HG03135 (cell line): ENCODE measurements around the gene C1orf50.

Experiments
- ATAC-seq: cut with Tn5 transposase; IDR thresholded peaks from one replicate; pipeline ENCODE4 v1.9.1; 2021; ENCODE audit warnings: mild to moderate bottlenecking, moderate library complexity; ENCODE audit not compliant: unreplicated experiment

Gene C1orf50

GRCh38 chr1:42758641-42759040 lies 8.4 kb upstream of the C1orf50 start:
- ATAC-seq, result no peak

GRCh38 chr1:42759114-42759513 lies 7.9 kb upstream of the C1orf50 start:
- ATAC-seq, result no peak

- ATAC-seq, result no peak
Observed at GRCh38 chr1:42761567-42761966, 5.5 kb upstream of the C1orf50 start.

- ATAC-seq, result no peak
Observed at GRCh38 chr1:42762269-42762668, 4.8 kb upstream of the C1orf50 start.

GRCh38 chr1:42765269-42765668 lies 1.8 kb upstream of the C1orf50 start:
- ATAC-seq, result no peak

GRCh38 chr1:42765832-42766740 lies 963 bp upstream of the C1orf50 start:
- ATAC-seq, result peak; percentile 21

- ATAC-seq, result peak; percentile 10
Observed at GRCh38 chr1:42767510-42768000, 506 bp downstream of the C1orf50 start.

- no peak for ATAC-seq
Observed at GRCh38 chr1:42768172-42768571, 1.1 kb downstream of the C1orf50 start.

GRCh38 chr1:42769811-42770210 lies 2.8 kb downstream of the C1orf50 start:
- no peak for ATAC-seq

- ATAC-seq, result no peak
Observed at GRCh38 chr1:42773420-42773819, 6.4 kb downstream of the C1orf50 start.

- ATAC-seq, result no peak
Observed at GRCh38 chr1:42774928-42775526, 8.0 kb downstream of the C1orf50 start.

- ATAC-seq, result no peak
Observed at GRCh38 chr1:42776502-42776901, 9.5 kb downstream of the C1orf50 start.

- ATAC-seq, result no peak
Observed at GRCh38 chr1:42777852-42778251, 10.8 kb downstream of the C1orf50 start.

- peak; percentile 54 for ATAC-seq
Observed at GRCh38 chr1:42779725-42780124, 12.7 kb downstream of the C1orf50 start.

- no peak for ATAC-seq
Observed at GRCh38 chr1:42780176-42780575, 13.1 kb downstream of the C1orf50 start.

GRCh38 chr1:42783092-42783491 lies 16.0 kb downstream of the C1orf50 start:
- no peak for ATAC-seq

GRCh38 chr1:42784547-42784945 lies 17.5 kb downstream of the C1orf50 start:
- ATAC-seq, result no peak

- no peak for ATAC-seq
Observed at GRCh38 chr1:42784946-42785693, 18.1 kb downstream of the C1orf50 start, which contains the start of gene TMEM269. Gene TMEM269 (plus strand): TSS chr1:42784991. CDS start chr1:42789894, 4,903 bp downstream.

- no peak for ATAC-seq
Observed at GRCh38 chr1:42786097-42786496, 19.0 kb downstream of the C1orf50 start.

GRCh38 chr1:42788021-42788420 lies 21.0 kb downstream of the C1orf50 start:
- ATAC-seq, result no peak

- no peak for ATAC-seq
Observed at GRCh38 chr1:42793824-42794223, 26.8 kb downstream of the C1orf50 start.
